VCaP (cell line): ENCODE results near the gene ASB7.

Source experiments
- H3K27ac ChIP-seq: fragments of 450-650 bp; 2 replicates; pipeline ENCODE4 v1.5.1; 2017
- CTCF ChIP-seq: fragments of 450-650 bp; conservative IDR thresholded peaks from 2 replicates; pipeline ENCODE4 v1.5.1; 2017; ENCODE audit warnings: mild to moderate bottlenecking, moderate library complexity

The ASB7 gene

GRCh38 chr15:100651253-100651652, 48.9 kb downstream of the ASB7 start:
- no peak overlapping the region for H3K27ac ChIP-seq
- TF ChIP-seq CTCF, result no peak

DNA sequence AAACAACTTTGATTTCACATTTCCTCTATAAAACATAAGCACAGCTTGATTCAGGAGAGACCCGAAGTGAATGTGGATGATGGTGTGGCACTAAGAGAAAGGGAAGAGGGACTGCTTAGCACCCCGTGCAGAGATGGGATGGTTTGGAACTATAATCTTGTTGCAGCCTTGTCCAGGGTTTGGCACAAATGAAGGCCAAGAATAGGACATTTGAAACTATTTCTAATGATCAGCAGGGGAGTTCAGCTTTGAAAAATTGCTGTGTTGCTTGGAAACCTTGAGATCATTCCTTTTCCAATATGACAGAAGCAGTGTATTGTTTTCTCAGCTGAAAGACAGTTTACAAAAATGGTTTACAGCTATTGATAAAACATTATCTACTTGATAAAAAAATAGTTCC, 49.7 kb downstream of the ASB7 start:
- TF ChIP-seq CTCF, result no peak
- H3K27ac ChIP-seq, result no peak overlapping the region

GRCh38 chr15:100653608-100654007, 51.2 kb downstream of the ASB7 start:
- no peak overlapping the region for H3K27ac ChIP-seq
- no peak for TF ChIP-seq CTCF

- no peak overlapping the region for H3K27ac ChIP-seq
- TF ChIP-seq CTCF, result no peak
These were observed 56.5 kb downstream of the ASB7 start for GRCh38 chr15:100658895-100659294.

GRCh38 chr15:100661156-100661555, 58.8 kb downstream of the ASB7 start:
- H3K27ac ChIP-seq, result no peak overlapping the region
- no peak for TF ChIP-seq CTCF

- H3K27ac ChIP-seq, result no peak overlapping the region
- peak; percentile 48; the same call in 1 of the 2 replicates for TF ChIP-seq CTCF
These were observed 60.9 kb downstream of the ASB7 start for GRCh38 chr15:100663086-100663914.

DNA sequence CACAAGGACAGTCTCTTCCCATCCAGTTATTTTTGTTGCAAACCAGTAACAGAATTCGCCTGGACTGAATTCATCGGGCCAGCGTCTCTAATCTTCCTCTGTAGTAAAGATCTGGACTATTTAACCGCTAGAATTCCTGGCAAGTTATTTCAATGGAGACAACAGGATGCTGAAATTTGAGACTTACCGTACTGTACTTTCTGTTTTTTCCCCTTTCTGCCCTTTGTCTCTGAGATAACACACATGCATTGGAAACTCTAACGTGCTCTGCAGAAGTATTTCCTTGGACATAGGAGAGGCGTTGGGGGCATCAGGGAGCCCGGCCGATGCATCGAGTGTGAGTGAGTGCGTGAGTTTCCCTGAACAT, 61.5 kb downstream of the ASB7 start:
- TF ChIP-seq CTCF, result no peak
- H3K27ac ChIP-seq, result no peak overlapping the region
